Activated T-helper 2 cell treated with anti-CD3 and anti-CD28 coated beads, Interferon-gamma antibody, Interleukin-2, Interleukin-4, amounts not matched to agents 10 μg/mL and 5 μg/mL and 100 μg/mL, durations not matched to agents 14 hours and 24 hours and 36 hours (primary cell): ENCODE measurements around the gene TRIM72. TPM values are rescaled to one million over a fixed set of nuclear protein-coding genes. Genes with fewer than 3 reads are reported as not detected.
"Not testable (repeated sequence)": the region's sequence is repeated elsewhere in the genome, so short reads cannot be mapped to it uniquely, and the experiment has no call there.

ENCODE experiments used
- DNase-seq: peaks from one replicate; pipeline ENCODE4 v3.0.0; 2021; ENCODE audit warnings: low spot score
- H3K27ac Mint-ChIP-seq: one replicate; pipeline ENCODE4 v1.8.0; 2021; ENCODE audit warnings: mixed read lengths
- H3K27me3 Mint-ChIP-seq: one replicate; pipeline ENCODE4 v1.8.0; 2021; ENCODE audit warnings: low read depth, mixed read lengths
- H3K36me3 Mint-ChIP-seq: one replicate; pipeline ENCODE4 v1.8.0; 2021; ENCODE audit warnings: low read depth, mixed read lengths
- H3K4me1 Mint-ChIP-seq: one replicate; pipeline ENCODE4 v1.8.0; 2021; ENCODE audit warnings: low read depth, mixed read lengths
- H3K4me3 Mint-ChIP-seq: one replicate; pipeline ENCODE4 v1.8.0; 2021; ENCODE audit warnings: low read depth, mild to moderate bottlenecking, moderate library complexity, mixed read lengths
- H3K9me3 Mint-ChIP-seq: one replicate; pipeline ENCODE4 v1.8.0; 2021; ENCODE audit warnings: mixed read lengths
- intact Hi-C: fragments of 100-400 bp; cut with micrococcal nuclease; formaldehyde crosslinking; loops from one replicate; pipeline ENCODE4 v1.15.1; 2023
- total RNA-seq: library from RNA; stranded (reverse); gene quantifications from 2 replicates; pipeline ENCODE4 v1.2.3, GENCODE V29; 2022

TRIM72 gene
- total RNA-seq, 1 donor from 2014 or later = not detected

DNA sequence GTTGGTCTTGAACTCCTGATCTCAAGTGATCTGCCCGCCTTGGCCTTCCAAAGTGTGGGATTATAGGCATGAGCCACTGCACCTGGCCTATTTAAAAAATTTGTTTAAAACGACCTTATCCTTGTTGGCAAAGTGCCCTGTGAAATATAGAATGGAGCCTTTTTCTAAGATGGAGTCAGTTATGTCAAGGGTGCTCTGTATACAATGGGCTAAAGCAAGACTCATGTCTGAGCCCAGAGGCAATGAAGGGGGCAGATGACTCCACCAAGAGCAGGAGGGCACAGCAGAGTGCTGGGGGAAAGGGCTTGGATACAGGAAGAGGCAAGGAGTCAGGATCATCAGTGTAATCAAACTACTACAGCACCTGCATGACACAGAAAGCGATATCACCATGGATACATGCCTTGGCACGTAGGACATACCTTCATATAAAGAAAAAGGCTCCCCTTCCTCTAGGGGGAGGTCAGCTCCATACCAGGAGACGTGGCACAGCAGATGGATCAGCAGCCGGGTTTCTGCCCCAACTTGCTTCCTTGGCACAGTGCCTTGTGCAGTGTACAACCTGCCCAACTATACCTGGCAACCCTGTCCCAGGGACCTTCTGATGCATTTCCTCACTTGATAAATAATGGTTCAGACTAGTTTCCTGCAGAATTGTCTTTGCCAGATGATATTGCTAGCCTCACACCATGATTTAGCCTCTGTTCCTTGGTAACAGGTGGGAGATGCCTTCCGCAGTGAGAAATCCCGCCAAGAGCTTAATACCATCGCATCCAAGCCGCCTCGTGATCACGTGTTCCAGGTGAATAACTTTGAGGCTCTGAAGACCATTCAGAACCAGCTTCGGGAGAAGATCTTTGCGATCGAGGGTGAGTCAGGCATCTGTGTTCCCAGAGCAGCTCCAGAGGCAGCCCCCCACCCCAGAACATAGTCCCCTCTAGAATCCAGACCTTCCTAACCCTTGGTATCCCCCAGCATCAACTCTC lies 61.2 kb downstream of the TRIM72 start:
- intact Hi-C loops = no loop called here
- no peak for DNase-seq
- no peaks in the 10 kb centered on the region for H3K27me3 Mint-ChIP-seq
- H3K27ac Mint-ChIP-seq = no peak overlapping the region
- H3K9me3 Mint-ChIP-seq = no peaks in the 10 kb centered on the region
- H3K4me1 Mint-ChIP-seq = no peaks in the 10 kb centered on the region
- H3K4me3 Mint-ChIP-seq = no peak overlapping the region
- H3K36me3 Mint-ChIP-seq = peaks cover 22% of the 10 kb centered on the region

DNA sequence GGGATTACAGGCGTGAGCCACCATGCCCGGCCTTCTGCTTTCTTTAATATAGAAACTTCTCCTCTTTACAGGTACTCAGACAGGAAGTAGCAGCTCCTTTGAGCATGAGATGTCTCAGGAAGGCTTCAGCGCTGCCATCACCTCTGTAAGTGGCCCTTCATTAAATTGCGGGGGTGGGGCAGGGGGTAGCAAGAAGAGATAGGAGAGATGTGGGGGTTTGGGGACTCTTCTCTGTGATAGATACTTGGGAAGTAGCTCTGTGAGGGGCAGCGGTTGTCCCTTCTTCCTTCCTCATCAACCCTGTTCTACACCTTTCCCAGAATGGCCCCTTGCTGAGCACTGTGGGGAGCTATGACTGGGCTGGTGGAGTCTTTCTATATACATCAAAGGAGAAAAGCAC lies 62.7 kb downstream of the TRIM72 start:
- Mint-ChIP-seq H3K4me1 (no peaks in the 10 kb centered on the region), H3K27ac (no peak overlapping the region), H3K4me3 (no peak overlapping the region), H3K36me3 (peaks cover 32% of the 10 kb centered on the region), H3K9me3 (no peaks in the 10 kb centered on the region), H3K27me3 (no peaks in the 10 kb centered on the region)
- intact Hi-C loops = no loop called here
- DNase-seq = no peak

DNA sequence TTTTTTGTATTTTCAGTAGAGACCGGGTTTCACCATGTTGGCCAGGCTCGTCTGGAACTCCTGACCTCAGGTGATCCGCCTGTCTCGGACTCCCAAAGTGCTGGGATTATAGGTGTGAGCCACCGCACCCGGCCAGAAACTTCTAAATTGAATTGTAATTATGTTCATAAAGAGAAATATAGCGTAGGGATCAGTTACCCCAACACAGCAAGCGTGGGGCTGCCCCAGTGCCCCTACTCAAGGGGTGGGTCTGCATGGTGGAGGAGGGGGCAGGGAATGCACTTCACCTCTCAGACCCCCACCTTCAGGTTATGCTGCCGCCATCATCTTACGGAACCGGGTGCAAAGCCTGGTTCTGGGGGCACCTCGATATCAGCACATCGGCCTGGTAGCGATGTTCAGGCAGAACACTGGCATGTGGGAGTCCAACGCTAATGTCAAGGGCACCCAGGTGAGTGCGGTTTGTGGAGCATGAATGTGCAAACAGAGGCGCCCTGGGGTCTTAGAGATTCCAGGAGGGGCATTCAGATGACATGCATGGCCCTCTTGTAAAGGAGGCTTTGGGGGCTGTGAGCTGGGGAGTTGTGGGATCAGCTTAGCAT lies 63.8 kb downstream of the TRIM72 start:
- intact Hi-C loops = no loop called here
- H3K27ac Mint-ChIP-seq = no peak overlapping the region
- no peak overlapping the region for H3K4me3 Mint-ChIP-seq
- no peak for DNase-seq
- no peaks in the 10 kb centered on the region for H3K27me3 Mint-ChIP-seq
- peaks cover 29% of the 10 kb centered on the region for H3K36me3 Mint-ChIP-seq
- no peaks in the 10 kb centered on the region for H3K4me1 Mint-ChIP-seq
- no peaks in the 10 kb centered on the region for H3K9me3 Mint-ChIP-seq

DNA sequence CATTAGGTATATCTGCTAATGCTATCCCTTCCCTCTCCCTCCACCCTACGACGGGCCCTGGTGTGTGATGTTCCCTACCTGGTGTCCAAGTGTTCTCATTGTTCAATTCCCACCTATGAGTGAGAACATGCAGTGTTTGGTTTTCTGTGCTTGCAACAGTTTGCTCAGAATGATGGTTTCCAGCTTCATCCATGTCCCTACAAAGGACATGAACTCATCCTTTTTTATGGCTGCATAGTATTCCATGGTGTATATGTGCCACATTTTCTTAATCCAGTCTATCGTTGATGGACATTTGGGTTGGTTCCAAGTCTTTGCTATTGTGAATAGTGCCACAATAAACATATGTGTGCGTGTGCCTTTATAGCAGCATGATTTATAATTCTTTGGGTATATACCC lies 64.9 kb downstream of the TRIM72 start:
- H3K36me3 Mint-ChIP-seq = peaks cover 32% of the 10 kb centered on the region
- H3K27me3 Mint-ChIP-seq, DNase-seq, intact Hi-C loops, H3K4me1 Mint-ChIP-seq, H3K9me3 Mint-ChIP-seq, H3K4me3 Mint-ChIP-seq, H3K27ac Mint-ChIP-seq: not testable (repeated sequence)

Other genes starting within 250 kb of the TRIM72 start
- 2.9 and 3.3 TPM in 2 replicates for gene HSD3B7, start 228.9 kb upstream of the TRIM72 start, total RNA-seq
- 0.57 and 0.97 TPM in 2 replicates for gene STX1B, start 203.5 kb upstream of the TRIM72 start, total RNA-seq
- gene STX4, start 180.6 kb upstream of the TRIM72 start, total RNA-seq = 48.2 and 51.8 TPM in 2 replicates
- gene ZNF668, start 139.9 kb upstream of the TRIM72 start, total RNA-seq = 12.7 and 13.2 TPM in 2 replicates
- gene ZNF646, start 139.7 kb upstream of the TRIM72 start, total RNA-seq = 24.4 and 24.5 TPM in 2 replicates
- gene PRSS53, start 125.2 kb upstream of the TRIM72 start, total RNA-seq = 4.8 and 5.1 TPM in 2 replicates
- gene VKORC1, start 119.3 kb upstream of the TRIM72 start, total RNA-seq = 54.5 and 60.0 TPM in 2 replicates
- gene BCKDK, start 105.7 kb upstream of the TRIM72 start, total RNA-seq = 47.5 and 50.0 TPM in 2 replicates
- 60.5 and 61.2 TPM in 2 replicates for gene KAT8, start 96.5 kb upstream of the TRIM72 start, total RNA-seq
- gene PRSS8, start 78.4 kb upstream of the TRIM72 start, total RNA-seq = not detected in 2 replicates
- 0.07 and 0.14 TPM in 2 replicates for gene PRSS36, start 64.1 kb upstream of the TRIM72 start, total RNA-seq
- gene FUS, start 34.0 kb upstream of the TRIM72 start, total RNA-seq = 874 and 904 TPM in 2 replicates
- gene PYCARD, start 11.4 kb upstream of the TRIM72 start, total RNA-seq = 15.1 and 15.3 TPM in 2 replicates
- not detected in 2 replicates for gene PYDC1, start 3.0 kb downstream of the TRIM72 start, total RNA-seq
- 7.0 and 8.4 TPM in 2 replicates for gene ITGAM, start 45.9 kb downstream of the TRIM72 start, total RNA-seq
- 56.2 and 56.9 TPM in 2 replicates for gene ITGAX, start 141.1 kb downstream of the TRIM72 start, total RNA-seq
- gene ITGAD, start 179.2 kb downstream of the TRIM72 start, total RNA-seq = 0.18 and 0.21 TPM in 2 replicates
- gene COX6A2, start 214.2 kb downstream of the TRIM72 start, total RNA-seq = not detected in 2 replicates
- gene ZNF843, start 228.7 kb downstream of the TRIM72 start, total RNA-seq = 0.27 and 0.41 TPM in 2 replicates
- gene ARMC5, start 245.4 kb downstream of the TRIM72 start, total RNA-seq = 10.5 and 10.6 TPM in 2 replicates